ENCODE results near the gene SLC39A12. TPM values are rescaled to one million over a fixed set of nuclear protein-coding genes. Genes with fewer than 3 reads are reported as not detected.

SLC39A12 gene
- total and polyA plus RNA-seq, 2 of the 8 experiments (the other 6 are each of a cell fraction or from before 2014, with no cell fraction given), result not detected

GRCh38 chr10:17907641-17908040 is 44.1 kb upstream of the SLC39A12 start (continued):
- TF ChIP-seq TAF7 (optimal IDR thresholded peaks at IDR 0.05; ENCODE audit: borderline replicate concordance, low read depth, low read length) (no peak), SP2 (IDR thresholded peaks at IDR 0.05; ENCODE audit: low read length) (no peak), SIN3A (conservative IDR thresholded peaks at IDR 0.05 in 1 of 2, IDR thresholded peaks at IDR 0.05 in 1 of 2; ENCODE audit: low read depth in 1 of 2, low read length in 2 of 2) (no peak)
